Neural crest cell (in vitro differentiated cells): ENCODE data around the gene CUX1. TPM values are rescaled to one million over a fixed set of nuclear protein-coding genes. Genes with fewer than 3 reads are reported as not detected.
"Not testable (repeated sequence)": the region's sequence is repeated elsewhere in the genome, so short reads cannot be mapped to it uniquely, and the experiment has no call there.

Experiments used
- DNase-seq: peaks from one replicate; pipeline ENCODE4 v3.0.0; 2021; ENCODE audit warnings: low read depth, mixed read lengths, low spot score
- H3K27ac Mint-ChIP-seq: one replicate; pipeline ENCODE4 v1.8.0; 2021; ENCODE audit warnings: mild to moderate bottlenecking, mixed read lengths; ENCODE audit not compliant: unreplicated experiment
- H3K27me3 Mint-ChIP-seq: 2 replicates; pipeline ENCODE4 v1.8.0; 2021; ENCODE audit warnings: low read depth, mild to moderate bottlenecking, mixed read lengths
- H3K36me3 Mint-ChIP-seq: 2 replicates; pipeline ENCODE4 v1.8.0; 2021; ENCODE audit warnings: low read depth, mild to moderate bottlenecking, mixed read lengths
- H3K4me1 Mint-ChIP-seq: 2 replicates; pipeline ENCODE4 v1.8.0; 2021; ENCODE audit warnings: mixed read lengths
- H3K4me3 Mint-ChIP-seq: one replicate; pipeline ENCODE4 v1.8.0; 2021; ENCODE audit warnings: mild to moderate bottlenecking, mixed read lengths
- H3K9me3 Mint-ChIP-seq: 2 replicates; pipeline ENCODE4 v1.8.0; 2021; ENCODE audit warnings: mixed read lengths
- CTCF ChIP-seq: fragments of 200-600 bp; sonication (generic); conservative IDR thresholded peaks from 2 replicates; pipeline ENCODE4 v1.5.0; 2021; ENCODE audit warnings: antibody characterized with exemption, mild to moderate bottlenecking
- total RNA-seq: library from RNA; stranded (reverse); gene quantifications from 2 replicates; pipeline ENCODE4 v1.2.1, GENCODE V29; 2021

The CUX1 gene
- total RNA-seq, 1 donor from 2014 or later: 60.0 TPM

DNA sequence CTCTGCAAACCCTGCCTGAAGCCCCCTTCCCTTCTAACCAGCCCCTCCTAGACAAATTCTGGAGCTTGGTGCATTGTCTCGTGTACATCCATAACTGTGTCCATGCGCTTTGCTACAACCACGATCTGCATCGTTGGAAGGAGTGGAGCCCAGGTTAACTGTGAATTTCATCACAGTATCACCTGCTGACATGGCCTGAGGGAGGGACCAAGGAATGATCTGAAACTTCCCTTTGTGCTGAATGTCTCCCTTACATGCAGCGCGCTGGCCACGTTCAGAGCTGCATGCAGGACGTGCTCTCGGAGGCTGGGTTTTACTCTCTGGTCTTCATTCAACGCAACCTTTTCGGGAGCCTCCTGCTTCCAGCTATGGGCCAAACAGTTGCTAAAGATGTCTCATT, 222.3 kb downstream of the CUX1 start:
- H3K9me3 Mint-ChIP-seq: no peaks in the 10 kb centered on the region
- no peaks in the 10 kb centered on the region for H3K4me1 Mint-ChIP-seq
- no peak overlapping the region for H3K4me3 Mint-ChIP-seq
- H3K36me3 Mint-ChIP-seq: no peaks in the 10 kb centered on the region
- H3K27ac Mint-ChIP-seq: no peak overlapping the region
- H3K27me3 Mint-ChIP-seq: no peaks in the 10 kb centered on the region
- TF ChIP-seq CTCF: no peak
- DNase-seq: no peak

GRCh38 chr7:102040569-102040968, 223.1 kb downstream of the CUX1 start:
- no peak for TF ChIP-seq CTCF
- DNase-seq: no peak
- Mint-ChIP-seq H3K4me1 (no peaks in the 10 kb centered on the region), H3K4me3 (no peak overlapping the region), H3K9me3 (no peaks in the 10 kb centered on the region), H3K27me3 (no peaks in the 10 kb centered on the region), H3K27ac (no peak overlapping the region), H3K36me3 (no peaks in the 10 kb centered on the region)

DNA sequence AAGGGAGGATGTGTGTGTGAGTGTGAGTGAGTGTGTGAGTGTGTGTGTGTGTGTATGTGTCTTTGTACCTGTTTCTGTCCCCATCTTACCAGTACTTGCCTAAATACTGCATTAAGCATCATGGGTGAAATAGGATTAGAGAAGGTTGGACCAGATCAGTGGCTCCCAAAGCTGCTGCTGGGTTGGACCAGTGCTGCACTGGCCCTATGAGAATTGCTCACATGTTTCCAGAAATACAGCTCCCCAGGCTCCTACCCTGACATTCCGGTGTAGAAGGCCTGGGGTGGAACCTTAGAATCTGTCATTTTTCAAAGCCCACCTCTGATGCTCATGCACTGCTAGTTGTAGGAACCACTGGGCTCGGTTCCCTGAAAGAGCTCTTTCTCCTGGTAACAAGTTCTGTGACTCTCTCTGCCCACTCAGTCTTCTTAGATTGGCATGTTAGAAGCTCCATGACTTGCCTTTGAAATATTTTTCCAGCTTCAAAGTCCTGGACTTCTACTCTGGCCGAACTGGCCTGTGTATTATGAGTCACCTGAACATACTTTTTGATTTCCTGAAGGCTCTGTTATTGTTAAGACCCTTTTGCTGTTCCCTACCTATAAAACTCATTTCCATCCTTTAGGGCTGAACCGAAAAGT, 224.7 kb downstream of the CUX1 start:
- Mint-ChIP-seq H3K36me3 (no peaks in the 10 kb centered on the region), H3K27ac (no peak overlapping the region), H3K9me3 (no peaks in the 10 kb centered on the region), H3K4me1 (no peaks in the 10 kb centered on the region), H3K4me3 (no peak overlapping the region), H3K27me3 (no peaks in the 10 kb centered on the region)
- DNase-seq: no peak
- no peak for TF ChIP-seq CTCF

DNA sequence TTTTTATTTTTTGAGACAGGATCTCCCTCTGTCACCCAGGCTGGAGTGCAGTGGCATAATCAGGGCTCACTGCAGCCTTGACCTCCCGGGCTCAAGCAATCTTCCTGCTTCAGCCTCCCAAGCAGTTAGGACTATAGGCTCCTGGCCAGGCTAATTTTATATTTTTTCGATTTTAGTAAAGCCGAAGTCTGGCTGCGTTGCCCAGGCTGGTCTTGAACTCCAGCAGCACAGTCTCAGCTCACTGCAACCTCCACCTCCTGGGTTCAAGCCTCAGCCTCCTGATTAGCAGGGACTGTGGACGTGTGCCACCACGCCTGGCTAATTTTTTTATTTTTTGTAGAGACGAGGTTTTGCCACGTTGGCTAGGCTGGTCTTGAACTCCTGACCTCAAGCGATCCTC, 225.4 kb downstream of the CUX1 start:
- H3K9me3 Mint-ChIP-seq, H3K27ac Mint-ChIP-seq, DNase-seq, H3K27me3 Mint-ChIP-seq, H3K36me3 Mint-ChIP-seq, H3K4me3 Mint-ChIP-seq, H3K4me1 Mint-ChIP-seq: not testable (repeated sequence)

GRCh38 chr7:102044641-102044983, 227.2 kb downstream of the CUX1 start:
- no peak for TF ChIP-seq CTCF
- H3K27ac Mint-ChIP-seq: no peak overlapping the region
- H3K9me3 Mint-ChIP-seq: no peaks in the 10 kb centered on the region
- DNase-seq: no peak
- H3K4me3 Mint-ChIP-seq: no peak overlapping the region
- H3K36me3 Mint-ChIP-seq: no peaks in the 10 kb centered on the region
- H3K4me1 Mint-ChIP-seq: no peaks in the 10 kb centered on the region
- H3K27me3 Mint-ChIP-seq: no peaks in the 10 kb centered on the region

GRCh38 chr7:102044984-102045673, 227.7 kb downstream of the CUX1 start:
- Mint-ChIP-seq H3K9me3 (no peaks in the 10 kb centered on the region), H3K4me1 (no peaks in the 10 kb centered on the region), H3K27ac (peak overlapping the region; percentile 64), H3K27me3 (no peaks in the 10 kb centered on the region), H3K36me3 (no peaks in the 10 kb centered on the region), H3K4me3 (no peak overlapping the region)
- no peak for TF ChIP-seq CTCF
- DNase-seq: no peak
